GM18517 (cell line): ENCODE results near the gene SGTA.

Experiments
- ATAC-seq: cut with Tn5 transposase; IDR thresholded peaks from one replicate; pipeline ENCODE4 v1.9.1; 2021; ENCODE audit warnings: mild to moderate bottlenecking, moderate library complexity; ENCODE audit not compliant: unreplicated experiment

The SGTA gene

DNA sequence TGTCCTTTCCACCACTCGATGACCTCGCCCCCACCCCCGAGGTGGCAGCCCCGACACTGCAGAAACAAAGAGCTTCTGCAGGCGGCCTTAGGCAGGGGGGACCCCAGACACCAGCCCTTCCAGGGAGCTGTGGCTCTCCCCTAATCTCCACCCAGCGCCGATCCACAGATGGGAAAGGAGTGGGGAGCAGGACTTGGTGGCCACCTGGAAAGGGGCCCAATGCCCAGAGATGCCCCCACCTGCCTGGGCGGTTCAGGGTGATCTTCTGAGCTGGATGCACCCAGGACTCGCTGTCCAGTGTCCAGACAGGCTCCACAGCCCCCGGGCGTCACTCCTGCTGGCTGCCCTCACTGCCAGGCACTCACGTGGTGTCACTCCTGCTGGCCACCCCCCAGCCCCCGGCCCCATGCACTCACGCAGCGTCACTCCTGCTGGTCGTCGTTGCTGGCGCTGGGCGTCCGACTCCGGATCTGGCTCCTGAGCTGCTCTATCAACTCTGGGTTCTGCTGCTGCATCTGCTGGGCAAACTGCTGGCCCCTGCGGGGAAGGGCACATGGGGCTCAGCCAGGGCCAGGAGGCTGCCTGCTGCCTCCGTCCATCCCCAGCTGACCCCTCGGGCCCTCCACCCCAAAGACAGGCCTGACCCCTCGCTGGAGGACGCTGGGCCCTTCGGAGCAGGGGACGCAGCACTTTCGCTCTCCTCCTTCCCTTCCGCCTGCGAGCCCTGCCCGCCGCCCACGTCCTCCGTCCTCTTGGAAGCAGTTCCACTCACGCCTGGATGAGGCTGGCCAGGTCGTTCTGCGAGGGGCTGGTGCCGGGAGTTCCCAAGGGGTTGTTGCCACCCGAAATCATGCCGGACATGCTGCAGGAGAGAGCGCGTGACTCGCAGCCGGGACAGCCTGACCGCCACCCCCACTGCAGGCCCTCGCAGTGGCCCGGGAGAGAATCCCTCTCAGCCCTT is 25.9 kb downstream of the SGTA start:
- no peak for ATAC-seq

- no peak for ATAC-seq
Observed at GRCh38 chr19:2756477-2756876, 26.6 kb downstream of the SGTA start.

DNA sequence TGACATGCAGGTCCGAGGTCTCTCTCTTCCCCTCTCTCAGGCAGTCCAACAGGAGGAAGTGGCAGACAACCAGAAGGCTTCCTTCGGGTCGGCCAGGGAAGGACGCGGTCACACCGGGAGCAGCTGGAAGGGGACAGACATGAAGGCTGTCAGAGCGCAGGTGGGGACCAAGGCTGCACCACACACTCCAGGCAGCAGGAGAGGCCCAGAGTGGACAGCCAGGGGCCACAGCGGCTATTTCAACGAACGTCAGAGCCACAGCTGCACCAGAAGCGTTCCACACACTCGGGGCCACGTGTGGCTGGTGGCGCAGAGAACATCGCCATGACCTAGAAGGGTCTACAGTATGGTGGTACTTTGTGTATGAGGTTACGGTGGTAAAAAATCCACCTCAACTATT is 27.3 kb downstream of the SGTA start:
- no peak for ATAC-seq

- no peak for ATAC-seq
Observed at GRCh38 chr19:2755448-2755705, 27.7 kb downstream of the SGTA start.

DNA sequence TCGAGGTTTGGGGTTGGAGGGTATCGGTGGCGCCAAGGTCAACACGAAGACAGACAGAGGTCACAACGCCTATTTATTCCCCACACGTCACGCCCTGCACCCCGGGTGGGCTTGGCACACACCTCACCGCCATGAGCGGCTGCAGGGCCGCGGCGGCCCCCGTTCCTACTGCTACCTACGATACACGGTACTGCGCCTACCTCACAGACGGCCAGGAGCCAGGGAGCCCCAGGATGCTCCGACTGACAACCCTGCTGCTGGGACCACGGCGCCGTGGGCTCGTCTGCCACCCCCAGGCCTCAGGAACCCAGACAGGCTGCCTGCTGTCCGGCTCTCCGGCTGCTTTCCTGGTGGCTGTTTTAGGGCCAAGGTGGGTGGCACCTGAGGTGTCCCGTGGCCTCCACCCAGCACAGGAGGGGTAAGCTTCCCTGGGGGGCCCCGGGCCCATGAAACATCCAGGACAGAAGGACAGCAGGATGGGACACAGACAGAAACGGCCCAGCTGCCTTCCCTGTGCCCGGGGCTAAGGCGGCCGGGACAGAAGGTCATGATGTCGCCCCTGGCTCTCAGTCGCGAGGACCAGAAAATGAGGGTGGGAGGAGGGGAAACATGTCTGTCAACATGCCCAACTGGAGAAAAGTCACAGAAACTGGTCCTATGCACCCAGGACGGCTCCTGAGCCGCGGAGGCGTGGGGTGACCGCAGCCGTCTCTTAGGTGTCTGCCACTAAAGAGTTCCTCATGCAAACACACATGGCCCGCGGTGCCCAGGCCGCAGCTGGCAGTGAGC is 28.2 kb downstream of the SGTA start:
- ATAC-seq: no peak

- ATAC-seq: no peak
Observed at GRCh38 chr19:2751438-2751830, 31.6 kb downstream of the SGTA start.

GRCh38 chr19:2750808-2751437 is 32.1 kb downstream of the SGTA start:
- ATAC-seq: no peak

- ATAC-seq: no peak
Observed at GRCh38 chr19:2747349-2747748, 35.7 kb downstream of the SGTA start.

DNA sequence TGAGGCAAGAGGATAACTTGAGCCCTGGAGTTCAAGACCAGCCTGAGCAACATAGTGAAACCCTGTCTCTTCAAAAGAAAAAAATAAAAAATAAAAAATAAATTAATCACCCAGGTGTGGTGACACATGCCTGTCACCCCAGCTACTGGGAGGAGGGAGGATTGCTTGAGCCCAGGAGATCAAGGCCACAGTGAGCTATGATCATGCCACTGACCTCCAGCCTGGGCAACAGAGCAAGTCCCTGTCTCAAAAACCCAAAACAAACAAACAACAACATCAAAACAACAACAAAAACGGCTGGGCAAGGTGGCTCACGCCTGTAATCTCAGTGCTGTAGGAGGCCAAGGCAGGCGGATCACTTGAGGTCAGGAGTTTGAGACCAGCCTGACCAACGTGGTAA is 39.0 kb downstream of the SGTA start:
- no peak for ATAC-seq

DNA sequence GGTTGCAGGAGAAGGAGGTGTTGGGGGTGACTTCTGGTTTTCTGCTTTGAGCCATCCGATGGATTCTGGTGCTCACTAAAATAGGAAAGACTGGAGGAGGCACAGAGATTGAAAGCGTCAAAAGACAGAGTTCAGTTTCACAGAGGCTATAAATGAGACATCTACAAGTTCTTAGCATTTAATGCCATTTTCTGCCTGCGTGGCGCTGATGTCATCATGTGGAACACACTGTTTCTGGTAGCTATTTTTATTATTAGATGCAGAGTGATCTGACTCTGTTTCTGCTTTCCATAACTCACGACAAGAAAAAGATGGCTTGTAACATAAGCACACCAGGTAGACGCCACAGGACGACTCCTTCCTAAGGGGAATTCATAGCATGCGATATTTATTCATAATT is 40.0 kb downstream of the SGTA start:
- no peak for ATAC-seq

- no peak for ATAC-seq
Observed at GRCh38 chr19:2740314-2740656, 42.8 kb downstream of the SGTA start.

- peak; percentile 92 for ATAC-seq
Observed at GRCh38 chr19:2739602-2740313, 43.3 kb downstream of the SGTA start, which contains the start of gene SLC39A3. Gene SLC39A3 (minus strand): TSS chr19:2740017. CDS start chr19:2737257, 2,760 bp downstream.

- no peak for ATAC-seq
Observed at GRCh38 chr19:2736550-2737190, 46.4 kb downstream of the SGTA start.

DNA sequence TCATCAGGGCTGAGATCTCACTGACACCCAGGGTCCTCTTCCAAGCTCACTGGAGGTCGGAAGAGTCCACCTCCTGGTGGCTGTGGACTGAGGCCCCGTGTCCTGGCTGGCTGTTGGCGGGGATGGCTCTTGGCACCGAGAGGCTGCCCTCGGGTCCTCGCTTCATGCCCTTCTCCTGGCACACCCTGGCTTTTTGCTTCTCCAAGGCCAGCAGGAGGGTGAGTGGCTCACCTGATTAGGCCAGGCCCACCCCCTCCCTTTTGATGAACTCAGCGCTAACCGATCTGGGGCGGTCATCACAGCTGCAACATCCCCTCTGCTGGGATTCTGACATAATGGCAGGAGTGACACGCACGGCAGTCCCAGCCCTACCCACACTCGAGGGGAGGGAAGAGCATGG is 47.7 kb downstream of the SGTA start:
- ATAC-seq: no peak

DNA sequence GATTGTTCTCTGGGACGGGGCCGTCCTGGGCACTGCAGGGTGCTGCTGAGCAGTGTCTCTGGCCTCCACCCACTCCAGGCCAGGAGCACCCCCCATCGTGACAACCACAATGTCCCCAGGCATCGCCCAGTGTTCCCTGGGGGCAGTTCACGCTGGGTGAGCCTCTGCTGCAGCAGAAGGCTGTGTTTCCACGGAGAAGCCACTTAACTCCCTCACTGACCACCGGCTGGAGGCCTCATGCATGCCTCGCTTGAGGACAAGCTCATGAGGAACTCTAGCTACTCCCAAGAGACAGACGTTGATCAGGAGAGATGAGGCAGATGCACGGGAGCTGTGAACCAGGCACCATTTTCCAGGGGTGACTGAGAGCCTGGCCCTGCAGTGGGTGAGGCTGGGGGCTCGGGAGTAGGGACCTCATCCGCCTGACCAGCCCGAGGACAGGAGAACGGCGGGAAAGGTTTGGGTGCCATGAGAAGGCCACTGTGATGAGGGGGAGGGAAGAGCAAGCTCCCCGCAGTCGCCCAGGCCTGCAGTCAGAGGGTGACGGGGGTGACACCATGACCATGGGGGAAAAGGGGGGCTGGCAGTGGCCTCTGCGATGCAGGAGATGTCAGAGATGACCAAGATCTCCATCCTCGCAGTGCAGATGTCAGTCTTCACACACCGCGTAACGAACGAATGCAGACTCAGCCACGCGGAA is 48.3 kb downstream of the SGTA start:
- no peak for ATAC-seq

- no peak for ATAC-seq
Observed at GRCh38 chr19:2733930-2734588, 49.0 kb downstream of the SGTA start.

DNA sequence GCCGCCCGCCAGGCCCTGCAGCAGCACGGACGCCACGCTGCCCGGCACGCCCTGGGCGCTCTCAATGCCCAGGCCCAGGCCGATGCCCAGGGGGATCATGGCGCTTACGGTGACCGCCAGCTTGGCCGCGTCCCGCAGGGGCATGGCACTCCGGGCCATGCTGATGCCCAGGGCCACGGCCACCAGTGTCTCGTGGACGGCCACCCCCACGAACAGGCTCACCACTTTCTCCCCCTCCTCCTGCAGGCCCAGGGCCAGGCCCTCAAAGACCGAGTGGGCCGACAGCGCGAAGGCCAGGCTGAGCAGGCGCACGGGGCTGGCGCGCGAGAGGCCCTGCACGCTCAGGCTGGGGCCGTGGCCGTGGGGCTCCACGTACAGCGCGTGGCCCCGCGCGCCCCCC is 50.2 kb downstream of the SGTA start:
- no peak for ATAC-seq

GRCh38 chr19:2732157-2732725 is 50.8 kb downstream of the SGTA start:
- no peak for ATAC-seq
